ENCODE measurements around the gene YDJC. TPM values are rescaled to one million over a fixed set of nuclear protein-coding genes. Genes with fewer than 3 reads are reported as not detected.

YDJC gene
- total RNA-seq, 1 experiment from 2014 or later, result 57.9 TPM

DNA sequence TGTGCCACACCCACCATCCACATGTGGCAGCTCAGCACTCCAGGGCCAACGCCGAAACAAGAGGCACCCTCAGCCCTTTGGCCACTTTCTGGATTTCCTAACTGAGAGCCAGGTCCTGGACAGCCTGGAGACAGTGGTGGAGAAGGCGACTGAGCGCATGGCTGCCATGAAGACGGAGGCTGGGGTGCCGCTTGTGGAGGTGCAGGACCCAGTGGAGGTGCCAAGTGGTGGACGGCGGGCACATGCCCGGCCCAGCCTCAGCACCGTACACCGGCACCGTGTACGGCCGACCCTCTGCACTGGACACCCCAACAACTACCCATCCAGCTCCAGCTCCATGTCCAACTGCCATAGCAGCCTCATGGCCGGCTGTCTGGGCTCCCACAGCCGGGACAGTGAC, 4.3 kb upstream of the YDJC start:
- no peak overlapping the region for H3K4me3 Mint-ChIP-seq (ENCODE audit: low read depth, unreplicated experiment)
- no peak for DNase-seq
- BruUV-seq (replicated peaks), result no TSS peak
- peaks cover 17% of the 10 kb centered on the region for H3K36me3 Mint-ChIP-seq (ENCODE audit: insufficient read depth, unreplicated experiment)
- TF ChIP-seq, protein P1, sequence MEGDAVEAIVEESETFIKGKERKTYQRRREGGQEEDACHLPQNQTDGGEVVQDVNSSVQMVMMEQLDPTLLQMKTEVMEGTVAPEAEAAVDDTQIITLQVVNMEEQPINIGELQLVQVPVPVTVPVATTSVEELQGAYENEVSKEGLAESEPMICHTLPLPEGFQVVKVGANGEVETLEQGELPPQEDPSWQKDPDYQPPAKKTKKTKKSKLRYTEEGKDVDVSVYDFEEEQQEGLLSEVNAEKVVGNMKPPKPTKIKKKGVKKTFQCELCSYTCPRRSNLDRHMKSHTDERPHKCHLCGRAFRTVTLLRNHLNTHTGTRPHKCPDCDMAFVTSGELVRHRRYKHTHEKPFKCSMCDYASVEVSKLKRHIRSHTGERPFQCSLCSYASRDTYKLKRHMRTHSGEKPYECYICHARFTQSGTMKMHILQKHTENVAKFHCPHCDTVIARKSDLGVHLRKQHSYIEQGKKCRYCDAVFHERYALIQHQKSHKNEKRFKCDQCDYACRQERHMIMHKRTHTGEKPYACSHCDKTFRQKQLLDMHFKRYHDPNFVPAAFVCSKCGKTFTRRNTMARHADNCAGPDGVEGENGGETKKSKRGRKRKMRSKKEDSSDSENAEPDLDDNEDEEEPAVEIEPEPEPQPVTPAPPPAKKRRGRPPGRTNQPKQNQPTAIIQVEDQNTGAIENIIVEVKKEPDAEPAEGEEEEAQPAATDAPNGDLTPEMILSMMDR (IDR thresholded peaks at IDR 0.05; ENCODE audit: unreplicated experiment), result no peak
- intact Hi-C loops (cut with micrococcal nuclease; ENCODE audit: unreplicated experiment), result no loop called here
- no peaks in the 10 kb centered on the region for H3K9me3 Mint-ChIP-seq (ENCODE audit: low read depth, unreplicated experiment)
- no peaks in the 10 kb centered on the region for H3K4me1 Mint-ChIP-seq (ENCODE audit: low read depth, unreplicated experiment)
- no peaks in the 10 kb centered on the region for H3K27me3 Mint-ChIP-seq (ENCODE audit: unreplicated experiment)
- CTCF ChIA-PET, result interaction anchor here (1.0 kb wide), 1 partner anchor 9 kb away, joined by 3 read pairs; no protein-coding TSS in a partner anchor
- no peak overlapping the region for H3K27ac Mint-ChIP-seq (ENCODE audit: unreplicated experiment)

DNA sequence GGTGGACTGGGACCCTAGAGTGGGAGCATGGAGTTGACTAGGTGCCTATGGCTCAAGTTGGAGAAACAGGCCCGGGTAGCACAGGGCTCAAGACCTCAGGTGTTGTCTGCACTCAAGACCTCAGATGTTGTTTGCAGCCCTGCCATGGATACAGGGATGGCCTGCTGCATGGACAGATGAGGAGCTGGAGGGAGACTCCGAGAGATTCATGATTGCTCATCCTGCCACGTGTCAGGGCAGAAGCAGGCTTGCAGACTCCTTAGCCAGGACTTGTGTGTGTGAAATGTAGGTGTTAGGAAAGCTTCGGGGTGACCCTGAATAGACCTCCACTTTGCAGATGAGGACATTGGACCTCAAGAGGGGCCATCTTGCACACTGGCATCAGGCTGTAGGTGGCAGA, 3.7 kb upstream of the YDJC start:
- DNase-seq, result no peak
- TF ChIP-seq, protein P1 (IDR thresholded peaks at IDR 0.05; ENCODE audit: unreplicated experiment), result no peak
- Mint-ChIP-seq H3K27ac (ENCODE audit: unreplicated experiment) (no peak overlapping the region), H3K9me3 (ENCODE audit: low read depth, unreplicated experiment) (no peaks in the 10 kb centered on the region), H3K4me1 (ENCODE audit: low read depth, unreplicated experiment) (peaks cover 2% of the 10 kb centered on the region), H3K27me3 (ENCODE audit: unreplicated experiment) (no peaks in the 10 kb centered on the region), H3K36me3 (ENCODE audit: insufficient read depth, unreplicated experiment) (peaks cover 23% of the 10 kb centered on the region), H3K4me3 (ENCODE audit: low read depth, unreplicated experiment) (no peak overlapping the region)
- BruUV-seq (replicated peaks), result no TSS peak
- intact Hi-C loops (cut with micrococcal nuclease; ENCODE audit: unreplicated experiment), result no loop called here
- CTCF ChIA-PET, result interaction anchor here (1.0 kb wide), 1 partner anchor 10 kb away, joined by 3 read pairs; no protein-coding TSS in a partner anchor

DNA sequence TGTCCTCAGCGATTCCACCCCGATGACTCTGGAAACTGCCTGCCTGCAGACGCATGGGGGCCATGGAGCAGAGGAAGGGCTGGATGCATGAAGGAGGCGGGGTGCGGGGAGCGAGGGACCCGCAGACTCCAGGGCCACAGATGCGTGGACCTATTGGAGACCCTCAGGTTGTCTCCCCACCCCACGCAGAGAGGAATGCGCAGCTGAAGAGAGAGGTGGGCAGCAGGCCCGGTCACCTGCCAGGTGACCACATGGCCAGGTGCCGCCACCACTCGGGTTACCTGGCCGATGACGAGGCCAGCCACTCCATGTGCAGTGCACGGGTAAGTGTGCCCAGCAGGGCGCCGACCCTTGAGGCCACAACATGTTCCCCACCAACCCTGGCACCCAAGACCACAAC, 3.1 kb upstream of the YDJC start:
- H3K9me3 Mint-ChIP-seq (ENCODE audit: low read depth, unreplicated experiment), result no peaks in the 10 kb centered on the region
- intact Hi-C loops (cut with micrococcal nuclease; ENCODE audit: unreplicated experiment), result no loop called here
- no peak overlapping the region for H3K4me3 Mint-ChIP-seq (ENCODE audit: low read depth, unreplicated experiment)
- no peak overlapping the region for H3K27ac Mint-ChIP-seq (ENCODE audit: unreplicated experiment)
- H3K27me3 Mint-ChIP-seq (ENCODE audit: unreplicated experiment), result no peaks in the 10 kb centered on the region
- TF ChIP-seq, protein P1 (IDR thresholded peaks at IDR 0.05; ENCODE audit: unreplicated experiment), result no peak
- H3K36me3 Mint-ChIP-seq (ENCODE audit: insufficient read depth, unreplicated experiment), result peaks cover 28% of the 10 kb centered on the region
- peaks cover 8% of the 10 kb centered on the region for H3K4me1 Mint-ChIP-seq (ENCODE audit: low read depth, unreplicated experiment)
- no TSS peak for BruUV-seq (replicated peaks)
- DNase-seq, result no peak
- CTCF ChIA-PET, result no interaction called here

DNA sequence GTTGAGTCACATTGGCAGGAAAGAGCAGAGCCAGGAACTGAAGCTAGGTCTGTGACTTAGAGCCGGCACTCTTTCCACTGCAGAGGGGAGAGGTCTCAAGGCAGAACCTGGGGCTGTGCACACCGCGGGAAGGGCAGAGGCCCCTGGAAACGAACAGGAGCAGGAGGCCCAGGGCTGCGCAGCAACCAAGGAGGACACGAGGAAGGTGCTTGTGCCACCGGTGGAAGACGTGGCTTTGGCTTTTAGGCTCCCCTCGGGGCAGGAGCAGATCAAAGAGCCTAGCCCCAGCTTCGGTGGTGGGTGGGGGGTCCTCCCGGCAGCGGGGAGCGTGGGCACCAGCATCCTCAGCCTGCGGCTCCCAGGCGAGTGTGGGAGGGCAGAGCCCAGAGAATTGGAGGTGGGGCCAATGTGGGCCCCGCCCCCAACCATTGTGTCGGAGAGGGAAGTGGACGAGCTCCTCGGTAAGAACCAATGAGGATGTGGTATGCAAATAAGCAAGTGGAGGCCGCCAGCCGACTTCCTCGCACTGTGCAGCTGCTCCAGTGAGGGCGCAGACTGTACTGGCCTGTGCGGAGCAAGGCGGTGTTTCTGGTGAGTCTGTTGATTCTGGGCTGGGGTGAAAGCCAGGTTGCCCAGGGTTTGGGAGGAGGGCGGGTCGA, 2.5 kb upstream of the YDJC start, which contains the start of gene CCDC116:
CCDC116 (plus strand) TSS at position 524 of the 659 bp plus-strand sequence. CDS start 422 bp downstream, outside the sequence.
- Mint-ChIP-seq H3K4me3 (ENCODE audit: low read depth, unreplicated experiment) (no peak within 1 kb of the TSS), H3K27me3 (ENCODE audit: unreplicated experiment) (no peaks in the 10 kb centered on the region), H3K27ac (ENCODE audit: unreplicated experiment) (no peak within 1 kb of the TSS), H3K4me1 (ENCODE audit: low read depth, unreplicated experiment) (peaks cover 11% of the 10 kb centered on the region), H3K36me3 (ENCODE audit: insufficient read depth, unreplicated experiment) (peaks cover 34% of the 10 kb centered on the region), H3K9me3 (ENCODE audit: low read depth, unreplicated experiment) (no peaks in the 10 kb centered on the region)
- BruUV-seq (replicated peaks), result no TSS peak
- DNase-seq, result no peak
- TF ChIP-seq, protein P1 (IDR thresholded peaks at IDR 0.05; ENCODE audit: unreplicated experiment), result no peak
- CTCF ChIA-PET, result no interaction called here
- intact Hi-C loops (cut with micrococcal nuclease; ENCODE audit: unreplicated experiment), result no loop called here

All from Calu3 (cell line).